ENCODE data around the gene TIGAR. TPM values are rescaled to one million over a fixed set of nuclear protein-coding genes. Genes with fewer than 3 reads are reported as not detected.

TIGAR gene
- polyA plus RNA-seq, 3 donors, result 5.5 to 16.0 (median 11.0) TPM

- peaks cover 0 to 2% (median 0%) of the 10 kb centered on the region in 7 donors for H3K9me3 Mint-ChIP-seq
- H3K27me3 Mint-ChIP-seq (ENCODE audit: low read depth in 3 of 3), result peaks cover 13 to 22% (median 19%) of the 10 kb centered on the region in 3 donors
- H3K4me3 Mint-ChIP-seq, result no peak overlapping the region
- no peak overlapping the region for H3K27ac Mint-ChIP-seq
- DNase-seq, result no peak
- Histone ChIP-seq H4K20me1 (ENCODE audit: insufficient read depth, low read length) (no peaks in the 10 kb centered on the region), H3K4me1 (ENCODE audit: control insufficient read depth in 1 of 2, insufficient read depth in 2 of 2, low read length in 2 of 2) (no peaks in the 10 kb centered on the region), H2AFZ (ENCODE audit: insufficient read depth, low read depth, low read length, poor library complexity, severe bottlenecking) (no peak overlapping the region), H3K79me2 (ENCODE audit: insufficient read depth, low read length) (no peaks in the 10 kb centered on the region), H3K4me3 (replicated peaks in 1 of 3; ENCODE audit: low read depth in 2 of 3, low read length in 3 of 3) (no peak overlapping the region), H3K27ac (ENCODE audit: low read depth in 1 of 2, low read length in 2 of 2) (no peak overlapping the region), H3K9ac (ENCODE audit: insufficient read depth, low read length, poor library complexity, severe bottlenecking) (no peak overlapping the region), H3K4me2 (replicated peaks; ENCODE audit: extremely low read depth, low read length, poor library complexity, severe bottlenecking) (no peak overlapping the region), H3K9me3 (replicated peaks in 1 of 2; ENCODE audit: control insufficient read depth in 1 of 2, insufficient read depth in 1 of 2, low read length in 2 of 2) (no peaks in the 10 kb centered on the region), H3K36me3 (replicated peaks in 1 of 2; ENCODE audit: control insufficient read depth in 1 of 2, insufficient read depth in 2 of 2, low read length in 2 of 2) (no peaks in the 10 kb centered on the region), H3K27me3 (ENCODE audit: control insufficient read depth in 2 of 2, insufficient read depth in 2 of 2, low read length in 2 of 2) (peaks cover 0 to 10% of the 10 kb centered on the region in 2 donors)
- TF ChIP-seq, protein P1, sequence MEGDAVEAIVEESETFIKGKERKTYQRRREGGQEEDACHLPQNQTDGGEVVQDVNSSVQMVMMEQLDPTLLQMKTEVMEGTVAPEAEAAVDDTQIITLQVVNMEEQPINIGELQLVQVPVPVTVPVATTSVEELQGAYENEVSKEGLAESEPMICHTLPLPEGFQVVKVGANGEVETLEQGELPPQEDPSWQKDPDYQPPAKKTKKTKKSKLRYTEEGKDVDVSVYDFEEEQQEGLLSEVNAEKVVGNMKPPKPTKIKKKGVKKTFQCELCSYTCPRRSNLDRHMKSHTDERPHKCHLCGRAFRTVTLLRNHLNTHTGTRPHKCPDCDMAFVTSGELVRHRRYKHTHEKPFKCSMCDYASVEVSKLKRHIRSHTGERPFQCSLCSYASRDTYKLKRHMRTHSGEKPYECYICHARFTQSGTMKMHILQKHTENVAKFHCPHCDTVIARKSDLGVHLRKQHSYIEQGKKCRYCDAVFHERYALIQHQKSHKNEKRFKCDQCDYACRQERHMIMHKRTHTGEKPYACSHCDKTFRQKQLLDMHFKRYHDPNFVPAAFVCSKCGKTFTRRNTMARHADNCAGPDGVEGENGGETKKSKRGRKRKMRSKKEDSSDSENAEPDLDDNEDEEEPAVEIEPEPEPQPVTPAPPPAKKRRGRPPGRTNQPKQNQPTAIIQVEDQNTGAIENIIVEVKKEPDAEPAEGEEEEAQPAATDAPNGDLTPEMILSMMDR (IDR thresholded peaks at IDR 0.05), result no peak
- intact Hi-C loops (cut with micrococcal nuclease), result no loop called here
- no peaks in the 10 kb centered on the region for H3K4me1 Mint-ChIP-seq
- H3K36me3 Mint-ChIP-seq, result no peaks in the 10 kb centered on the region
- WGBS (ENCODE audit: insufficient coverage), result no CpG with 5 or more reads among the region's 2 CpGs
Observed at GRCh38 chr12:4388662-4389061, 67.6 kb downstream of the TIGAR start.

- Histone ChIP-seq H3K4me2 (replicated peaks; ENCODE audit: extremely low read depth, low read length, poor library complexity, severe bottlenecking) (no peak overlapping the region), H3K9ac (ENCODE audit: insufficient read depth, low read length, poor library complexity, severe bottlenecking) (no peak overlapping the region), H3K79me2 (ENCODE audit: insufficient read depth, low read length) (no peaks in the 10 kb centered on the region), H2AFZ (ENCODE audit: insufficient read depth, low read depth, low read length, poor library complexity, severe bottlenecking) (peak overlapping the region; percentile 35), H3K9me3 (replicated peaks in 1 of 2; ENCODE audit: control insufficient read depth in 1 of 2, insufficient read depth in 1 of 2, low read length in 2 of 2) (no peaks in the 10 kb centered on the region), H4K20me1 (ENCODE audit: insufficient read depth, low read length) (no peaks in the 10 kb centered on the region), H3K36me3 (replicated peaks in 1 of 2; ENCODE audit: control insufficient read depth in 1 of 2, insufficient read depth in 2 of 2, low read length in 2 of 2) (no peaks in the 10 kb centered on the region), H3K27me3 (ENCODE audit: control insufficient read depth in 2 of 2, insufficient read depth in 2 of 2, low read length in 2 of 2) (peaks cover 0 to 10% of the 10 kb centered on the region in 2 donors), H3K27ac (ENCODE audit: low read depth in 1 of 2, low read length in 2 of 2) (no peak overlapping the region), H3K4me3 (replicated peaks in 1 of 3; ENCODE audit: low read depth in 2 of 3, low read length in 3 of 3) (no peak overlapping the region), H3K4me1 (ENCODE audit: control insufficient read depth in 1 of 2, insufficient read depth in 2 of 2, low read length in 2 of 2) (no peaks in the 10 kb centered on the region)
- Mint-ChIP-seq H3K4me1 (no peaks in the 10 kb centered on the region), H3K9me3 (peaks cover 0 to 3% (median 0%) of the 10 kb centered on the region in 7 donors), H3K36me3 (no peaks in the 10 kb centered on the region), H3K27me3 (ENCODE audit: low read depth in 3 of 3) (peaks cover 20 to 28% (median 23%) of the 10 kb centered on the region in 3 donors), H3K27ac (peak overlapping the region in 1 of 7 donors; percentile 12), H3K4me3 (peak overlapping the region in 1 of 2 donors; percentile 19)
- intact Hi-C loops (cut with micrococcal nuclease), result no loop called here
- DNase-seq, result no peak
- TF ChIP-seq, protein P1 (IDR thresholded peaks at IDR 0.05), result no peak
- 11% methylated on average over 11 of the region's 15 CpGs for WGBS (ENCODE audit: insufficient coverage)
Observed at GRCh38 chr12:4392223-4392742, 71.3 kb downstream of the TIGAR start.

Measured in CD14-positive monocyte (primary cell).